HG02763 (cell line): ENCODE data around the gene KIRREL2.

Experiments used
- ATAC-seq: cut with Tn5 transposase; IDR thresholded peaks from one replicate; pipeline ENCODE4 v1.9.1; 2021; ENCODE audit warnings: mild to moderate bottlenecking, moderate library complexity; ENCODE audit not compliant: unreplicated experiment

Gene KIRREL2

DNA sequence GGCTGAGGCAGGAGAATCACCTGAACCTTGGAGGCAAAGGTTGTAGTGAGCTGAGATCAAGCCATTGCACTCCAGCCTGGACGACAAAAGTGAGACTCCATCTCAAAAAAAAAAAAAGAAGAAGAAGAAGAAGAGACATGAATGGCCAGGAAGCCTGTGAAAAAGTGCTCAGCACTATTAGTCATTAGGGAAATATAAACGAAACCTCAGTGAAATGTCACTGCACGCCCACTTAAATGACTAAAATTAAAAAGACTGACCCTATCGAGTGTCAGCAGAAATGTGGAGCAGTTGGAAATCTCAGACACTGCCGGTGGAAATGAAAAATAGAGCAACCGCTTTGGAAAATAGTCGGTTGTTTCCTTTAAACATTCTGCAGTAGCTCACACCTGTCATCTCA is 56.9 kb downstream of the KIRREL2 start:
- no peak for ATAC-seq

- ATAC-seq = no peak
Observed at GRCh38 chr19:35915443-35915842, 58.7 kb downstream of the KIRREL2 start.
